B cell (primary cell): ENCODE measurements around the gene PIGA. TPM values are rescaled to one million over a fixed set of nuclear protein-coding genes. Genes with fewer than 3 reads are reported as not detected.

Experiments
- ATAC-seq: fragments of 200-7000 bp; cut with Tn5 transposase; one replicate; pipeline ENCODE4 v1.10.0; 2021; ENCODE audit warnings: low read depth, mild to moderate bottlenecking, moderate number of reproducible peaks, moderate library complexity
- CTCF ChIA-PET: fragments of 350-600 bp; sonication (Branson Sonifier 250); formaldehyde crosslinking; loops from one replicate; lab custom pipeline; 2021; ENCODE audit warnings: antibody characterized with exemption, inconsistent platforms; lab: Charles Lee
- POLR2A ChIA-PET: fragments of 350-600 bp; sonication (Branson Sonifier 250); formaldehyde crosslinking; loops from one replicate; lab custom pipeline; 2021; ENCODE audit warnings: antibody characterized with exemption; lab: Charles Lee
- DNase-seq: peaks from one replicate; pipeline ENCODE4 v3.0.0; 2013
- H2AFZ ChIP-seq: 2 replicates; pipeline ENCODE4 v1.6.1; 2012; ENCODE audit warnings: mild to moderate bottlenecking, low read depth, low read length; ENCODE audit not compliant: insufficient read depth, poor library complexity, severe bottlenecking
- H3K27ac ChIP-seq, 2 donors: 1 replicate in 1 of 2; 2 replicates in 1 of 2; pipeline ENCODE4 v1.5.1; 2012 to 2013; ENCODE audit warnings: low read length in 2 of 2, mild to moderate bottlenecking in 2 of 2, moderate library complexity in 1 of 2
- H3K27me3 ChIP-seq, 4 experiments: fragments of 200-600 bp in 1 of 4; sonication (generic) in 1 of 4; replicated peaks in 1 of 4; 1 replicate in 2 of 4; 2 replicates in 2 of 4; pipeline versions ENCODE4 v1.6.1 to v1.7.0; 2013 to 2016; ENCODE audit warnings: low read length in 3 of 4, mild to moderate bottlenecking in 2 of 4, mixed read lengths in 1 of 4, moderate library complexity in 1 of 4; ENCODE audit not compliant: insufficient read depth in 4 of 4, control insufficient read depth in 3 of 4; ENCODE audit errors: control extremely low read depth in 1 of 4
- H3K36me3 ChIP-seq, 2 experiments: replicated peaks in 1 of 2; 1 replicate in 1 of 2; 2 replicates in 1 of 2; pipeline versions ENCODE4 v1.6.1 to v1.7.1; 2013; ENCODE audit warnings: low read length in 1 of 2; ENCODE audit not compliant: insufficient read depth in 2 of 2, control insufficient read depth in 1 of 2; ENCODE audit errors: control extremely low read depth in 1 of 2, extremely low read depth in 1 of 2
- H3K4me1 ChIP-seq, 2 donors: fragments of 200-600 bp in 1 of 2; sonication (generic) in 1 of 2; 1 replicate in 1 of 2; 2 replicates in 1 of 2; pipeline versions ENCODE4 v1.5.1 to v1.6.1; 2013 to 2017; ENCODE audit warnings: low read length in 2 of 2; ENCODE audit not compliant: control insufficient read depth in 2 of 2, insufficient read depth in 2 of 2
- H3K4me2 ChIP-seq: replicated peaks from 2 replicates; pipeline ENCODE3; 2012; ENCODE audit warnings: mild to moderate bottlenecking, low read depth, low read length; ENCODE audit not compliant: poor library complexity, severe bottlenecking
- H3K4me3 ChIP-seq, 5 experiments: fragments of 200-600 bp in 1 of 5; sonication (generic) in 1 of 5; 1 replicate in 3 of 5; 2 replicates in 2 of 5; pipeline versions ENCODE4 v1.5.1 to v1.7.0; 2011 to 2016; ENCODE audit warnings: low read length in 4 of 5, mild to moderate bottlenecking in 4 of 5, low read depth in 2 of 5, control low read depth in 1 of 5, moderate library complexity in 1 of 5; ENCODE audit not compliant: insufficient read depth in 1 of 5; ENCODE audit errors: control extremely low read depth in 1 of 5, extremely low read depth in 1 of 5
- H3K79me2 ChIP-seq: fragments of 200-600 bp; sonication (generic); one replicate; pipeline ENCODE4 v1.6.0; 2016; ENCODE audit warnings: low read length; ENCODE audit not compliant: control insufficient read depth, insufficient read depth
- H3K9ac ChIP-seq: fragments of 200-600 bp; sonication (generic); 2 replicates; pipeline ENCODE4 v1.6.1; 2017; ENCODE audit warnings: mild to moderate bottlenecking, low read length, moderate library complexity
- H3K9me3 ChIP-seq, 3 donors: one replicate each; pipeline versions ENCODE4 v1.6.1 to v1.7.1; 2013; ENCODE audit warnings: low read length in 2 of 3; ENCODE audit not compliant: control insufficient read depth in 2 of 3, insufficient read depth in 1 of 3; ENCODE audit errors: control extremely low read depth in 1 of 3
- H4K20me1 ChIP-seq: 2 replicates; pipeline ENCODE4 v1.6.0; 2012; ENCODE audit warnings: mild to moderate bottlenecking, low read length; ENCODE audit not compliant: insufficient read depth, control insufficient read depth, poor library complexity, severe bottlenecking
- H3K27ac Mint-ChIP-seq: one replicate; pipeline ENCODE4 v1.8.0; 2021; ENCODE audit warnings: mixed read lengths
- H3K27me3 Mint-ChIP-seq: one replicate; pipeline ENCODE4 v1.8.0; 2021; ENCODE audit warnings: mixed read lengths
- H3K4me1 Mint-ChIP-seq: one replicate; pipeline ENCODE4 v1.8.0; 2021; ENCODE audit warnings: mixed read lengths
- H3K4me3 Mint-ChIP-seq: one replicate; pipeline ENCODE4 v1.8.0; 2021; ENCODE audit warnings: mixed read lengths
- H3K9me3 Mint-ChIP-seq: one replicate; pipeline ENCODE4 v1.8.0; 2022; ENCODE audit warnings: mixed read lengths; ENCODE audit not compliant: insufficient read depth
- CTCF ChIP-seq: fragments of 200-600 bp; IDR thresholded peaks from one replicate; pipeline ENCODE4 v1.8.0; 2022; ENCODE audit warnings: antibody characterized with exemption, mild to moderate bottlenecking
- EZH2 ChIP-seq: IDR thresholded peaks from 2 replicates; pipeline ENCODE4 v1.6.1; 2012; ENCODE audit warnings: borderline replicate concordance, low read depth, mild to moderate bottlenecking, moderate library complexity, low read length; ENCODE audit not compliant: insufficient read depth, poor library complexity, severe bottlenecking
- WGBS: methylation state at CpG from one replicate; pipeline ENCODE4 v1.1.5; 2013; ENCODE audit warnings: missing lambda C conversion rate; ENCODE audit not compliant: insufficient coverage; 5-methylcytosine and 5-hydroxymethylcytosine counted together
- intact Hi-C: fragments of 100-400 bp; cut with micrococcal nuclease; formaldehyde crosslinking; loops from one replicate; pipeline ENCODE4 v1.10.0; 2022
- polyA plus RNA-seq: library from polyadenylated mRNA; depleted of rRNA; stranded (reverse); fragments of >200 nt; gene quantifications from 2 replicates; pipeline ENCODE4 v1.2.3, GENCODE V29; 2012
- total RNA-seq, 2 donors: library from RNA; stranded (reverse); fragments of 120-200 nt in 1 of 2; gene quantifications; 1 replicate in 1 of 2; 2 replicates in 1 of 2; pipeline versions ENCODE4 v1.2.3 to v1.2.4, GENCODE V29; 2013 to 2022

Gene PIGA
- total and polyA plus RNA-seq, 2 donors (not counting 1 experiment from before 2014, with no cell fraction given) = 13.0 to 25.7 TPM

DNA sequence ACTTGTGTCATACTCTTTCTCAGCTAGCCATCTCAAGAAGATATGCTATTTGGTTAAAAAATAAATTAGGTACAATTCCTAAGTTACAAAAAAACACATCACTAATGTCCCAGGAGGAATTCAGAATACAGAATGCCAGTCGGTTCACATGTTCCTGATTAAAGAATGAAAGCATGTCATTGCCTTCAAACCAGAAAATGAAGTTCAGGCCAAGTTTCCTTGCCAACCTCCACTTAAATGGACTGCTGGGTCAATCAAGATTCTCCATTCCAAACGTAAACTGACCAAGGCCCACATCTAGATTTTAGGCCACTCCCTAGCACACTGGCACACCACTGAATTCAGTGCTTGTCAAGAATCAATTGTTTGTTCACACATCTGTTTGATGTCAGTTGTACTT, 6.5 kb downstream of the PIGA start:
- ATAC-seq (no peak), DNase-seq (no peak)
- H3K27ac Mint-ChIP-seq = no peak overlapping the region
- H3K27me3 ChIP-seq = no peaks in the 10 kb centered on the region
- peaks cover 5% of the 10 kb centered on the region for H3K79me2 ChIP-seq
- no peaks in the 10 kb centered on the region for H3K4me1 ChIP-seq
- TF ChIP-seq CTCF = no peak
- no peak for TF ChIP-seq EZH2
- H2AFZ ChIP-seq = no peak overlapping the region
- H3K9me3 ChIP-seq = no peaks in the 10 kb centered on the region
- ChIA-PET POLR2A (no interaction called here), CTCF (no interaction called here)
- H3K4me2 ChIP-seq = no peak overlapping the region
- H4K20me1 ChIP-seq = no peaks in the 10 kb centered on the region
- no peaks in the 10 kb centered on the region for H3K27me3 Mint-ChIP-seq
- peaks cover 3% of the 10 kb centered on the region for H3K4me1 Mint-ChIP-seq
- H3K9me3 Mint-ChIP-seq = no peaks in the 10 kb centered on the region
- peaks cover 0 to 23% of the 10 kb centered on the region in 2 experiments for H3K36me3 ChIP-seq
- H3K4me3 ChIP-seq = no peak overlapping the region
- H3K4me3 Mint-ChIP-seq = no peak overlapping the region
- intact Hi-C loops = no loop called here
- H3K9ac ChIP-seq = no peak overlapping the region
- no peak overlapping the region for H3K27ac ChIP-seq
- WGBS = 100% methylated on average over 1 of the region's 2 CpGs

GRCh38 chrX:15328131-15328530, 7.2 kb downstream of the PIGA start:
- no peaks in the 10 kb centered on the region for H3K27me3 Mint-ChIP-seq
- TF ChIP-seq CTCF = no peak
- TF ChIP-seq EZH2 = no peak
- peaks cover 0 to 27% of the 10 kb centered on the region in 2 experiments for H3K36me3 ChIP-seq
- no peak overlapping the region for H3K27ac Mint-ChIP-seq
- H3K4me3 ChIP-seq = no peak overlapping the region
- H2AFZ ChIP-seq = no peak overlapping the region
- no peak for ATAC-seq
- H3K9ac ChIP-seq = no peak overlapping the region
- DNase-seq = no peak
- no peaks in the 10 kb centered on the region for H3K79me2 ChIP-seq
- H3K4me1 Mint-ChIP-seq = peaks cover 3% of the 10 kb centered on the region
- no peak overlapping the region for H3K4me2 ChIP-seq
- H3K4me3 Mint-ChIP-seq = no peak overlapping the region
- intact Hi-C loops = no loop called here
- ChIA-PET POLR2A (no interaction called here), CTCF (no interaction called here)
- WGBS = no CpG with 5 or more reads among the region's 3 CpGs
- no peaks in the 10 kb centered on the region for H3K9me3 Mint-ChIP-seq
- no peaks in the 10 kb centered on the region for H3K27me3 ChIP-seq
- no peaks in the 10 kb centered on the region for H4K20me1 ChIP-seq
- no peaks in the 10 kb centered on the region for H3K9me3 ChIP-seq
- H3K4me1 ChIP-seq = no peaks in the 10 kb centered on the region
- H3K27ac ChIP-seq = no peak overlapping the region
